SK-N-SH treated with all-trans-retinoic acid at 6 μM for 48 hours (cell line): Measurements from ENCODE around the gene ISL1.

Source experiments
- ATAC-seq: fragments of 200-7000 bp; cut with Tn5 transposase; 3 replicates; pipeline ENCODE4 v1.9.1; 2020; ENCODE audit warnings: mild to moderate bottlenecking, moderate library complexity
- ARNTL ChIP-seq: fragments of 450-650 bp; formaldehyde crosslinking; IDR thresholded peaks from 2 replicates; pipeline ENCODE4 v1.5.0; 2020; ENCODE audit warnings: low read depth, mild to moderate bottlenecking, moderate library complexity, borderline replicate concordance
- BACH2 ChIP-seq: fragments of 250-450 bp; sonication (Bioruptor Pico); IDR thresholded peaks from 2 replicates; pipeline ENCODE4 v1.9.0; 2021; ENCODE audit warnings: mild to moderate bottlenecking, borderline replicate concordance
- CSDC2 ChIP-seq: fragments of 250-450 bp; sonication (Bioruptor Pico); IDR thresholded peaks from 2 replicates; pipeline ENCODE4 v1.5.0; 2020; ENCODE audit warnings: mild to moderate bottlenecking, moderate library complexity
- ISL1 ChIP-seq: fragments of 250-450 bp; sonication (Bioruptor Pico); IDR thresholded peaks from 2 replicates; pipeline ENCODE4 v2.1.2; 2022; ENCODE audit warnings: mild to moderate bottlenecking, moderate library complexity
- PPARA ChIP-seq: fragments of 250-450 bp; sonication (Bioruptor Pico); IDR thresholded peaks from 2 replicates; pipeline ENCODE4 v1.5.0; 2020; ENCODE audit warnings: mild to moderate bottlenecking, borderline replicate concordance
- RARB ChIP-seq: fragments of 250-450 bp; sonication (Bioruptor Pico); IDR thresholded peaks from 2 replicates; pipeline ENCODE4 v1.8.0; 2021; ENCODE audit warnings: mild to moderate bottlenecking, moderate library complexity
- SNAI2 ChIP-seq: fragments of 250-450 bp; sonication (Bioruptor Pico); IDR thresholded peaks from 2 replicates; pipeline ENCODE4 v1.5.0; 2020; ENCODE audit warnings: mild to moderate bottlenecking, moderate library complexity
- TOX ChIP-seq: fragments of 250-450 bp; sonication (Bioruptor Pico); IDR thresholded peaks from 2 replicates; pipeline ENCODE4 v1.8.0; 2021; ENCODE audit warnings: mild to moderate bottlenecking, moderate library complexity, borderline replicate concordance
- ZFP3 ChIP-seq: fragments of 250-450 bp; sonication (Bioruptor Pico); IDR thresholded peaks from 2 replicates; pipeline ENCODE4 v1.5.0; 2020; ENCODE audit warnings: mild to moderate bottlenecking, moderate library complexity
- ZNF565 ChIP-seq: fragments of 450-650 bp; formaldehyde crosslinking; conservative IDR thresholded peaks from 2 replicates; pipeline ENCODE4 v1.5.0; 2020; ENCODE audit warnings: low read depth, mild to moderate bottlenecking, moderate library complexity
- ZNF70 ChIP-seq: fragments of 450-650 bp; formaldehyde crosslinking; IDR thresholded peaks from 2 replicates; pipeline ENCODE4 v1.5.0; 2020; ENCODE audit warnings: mild to moderate bottlenecking, moderate library complexity
- ZNF8 ChIP-seq: fragments of 450-650 bp; formaldehyde crosslinking; IDR thresholded peaks from 2 replicates; pipeline ENCODE4 v1.5.0; 2020; ENCODE audit warnings: mild to moderate bottlenecking, moderate library complexity
- TF ChIP-seq, protein P1 (sequence below): fragments of 250-450 bp; sonication (Bioruptor Pico); IDR thresholded peaks from 2 replicates; pipeline ENCODE4 v1.5.0; 2020; ENCODE audit warnings: mild to moderate bottlenecking, moderate library complexity
- TF ChIP-seq, protein P2 (sequence below): fragments of 250-450 bp; sonication (Bioruptor Pico); IDR thresholded peaks from 2 replicates; pipeline ENCODE4 v1.5.1; 2020; ENCODE audit warnings: low read depth, mild to moderate bottlenecking, moderate library complexity
- TF ChIP-seq, protein P3 (sequence below): fragments of 250-450 bp; sonication (Bioruptor Pico); IDR thresholded peaks from 2 replicates; pipeline ENCODE4 v1.8.0; 2020; ENCODE audit warnings: mild to moderate bottlenecking, moderate library complexity, borderline replicate concordance
- TF ChIP-seq, protein P4 (sequence below): fragments of 250-450 bp; sonication (Bioruptor Pico); IDR thresholded peaks from 2 replicates; pipeline ENCODE4 v1.5.1; 2021; ENCODE audit warnings: mild to moderate bottlenecking, moderate library complexity

ISL1 gene

DNA sequence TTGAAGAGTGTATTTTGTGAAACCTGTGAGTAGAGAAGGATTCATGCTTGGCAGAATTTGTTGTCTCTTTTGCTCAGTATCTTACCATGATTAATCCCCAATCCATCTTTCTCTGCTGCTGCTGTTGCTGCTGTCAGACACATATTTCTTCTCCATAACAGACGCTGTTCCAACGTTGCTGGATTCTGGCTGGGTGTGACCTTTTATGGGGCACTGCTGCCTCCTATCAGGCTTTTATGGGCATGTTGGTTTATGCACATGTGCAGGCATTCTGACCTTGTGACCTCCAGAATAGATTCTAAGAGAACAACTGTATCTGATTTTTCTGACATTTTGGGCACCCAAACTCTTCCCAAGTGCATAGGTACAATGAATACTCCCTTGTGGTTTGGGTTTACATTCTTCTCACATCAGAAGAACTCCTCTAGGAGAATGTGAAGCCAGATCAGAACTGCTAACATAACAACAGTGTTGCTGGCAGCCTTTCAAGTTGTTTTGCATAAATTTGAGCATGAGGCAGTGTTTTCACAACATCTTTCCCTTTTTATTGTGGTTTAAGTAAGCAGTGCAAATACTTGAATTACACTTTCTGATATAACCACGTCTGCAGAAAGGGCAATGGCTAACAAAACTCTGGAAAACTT lies 9.2 kb upstream of the ISL1 start:
- TF ChIP-seq ISL1, result no peak
- no peak for TF ChIP-seq ZFP3
- no peak for TF ChIP-seq ARNTL (CRISPR knock-in tag)
- 0 out of 2 replicates have a peak, but pooled peaks have one; percentile 52 for TF ChIP-seq ZNF565 (CRISPR knock-in tag)
- TF ChIP-seq ZNF70 (CRISPR knock-in tag), result 0 out of 2 replicates have a peak, but pooled peaks have one; percentile 10
- TF ChIP-seq, protein P1, sequence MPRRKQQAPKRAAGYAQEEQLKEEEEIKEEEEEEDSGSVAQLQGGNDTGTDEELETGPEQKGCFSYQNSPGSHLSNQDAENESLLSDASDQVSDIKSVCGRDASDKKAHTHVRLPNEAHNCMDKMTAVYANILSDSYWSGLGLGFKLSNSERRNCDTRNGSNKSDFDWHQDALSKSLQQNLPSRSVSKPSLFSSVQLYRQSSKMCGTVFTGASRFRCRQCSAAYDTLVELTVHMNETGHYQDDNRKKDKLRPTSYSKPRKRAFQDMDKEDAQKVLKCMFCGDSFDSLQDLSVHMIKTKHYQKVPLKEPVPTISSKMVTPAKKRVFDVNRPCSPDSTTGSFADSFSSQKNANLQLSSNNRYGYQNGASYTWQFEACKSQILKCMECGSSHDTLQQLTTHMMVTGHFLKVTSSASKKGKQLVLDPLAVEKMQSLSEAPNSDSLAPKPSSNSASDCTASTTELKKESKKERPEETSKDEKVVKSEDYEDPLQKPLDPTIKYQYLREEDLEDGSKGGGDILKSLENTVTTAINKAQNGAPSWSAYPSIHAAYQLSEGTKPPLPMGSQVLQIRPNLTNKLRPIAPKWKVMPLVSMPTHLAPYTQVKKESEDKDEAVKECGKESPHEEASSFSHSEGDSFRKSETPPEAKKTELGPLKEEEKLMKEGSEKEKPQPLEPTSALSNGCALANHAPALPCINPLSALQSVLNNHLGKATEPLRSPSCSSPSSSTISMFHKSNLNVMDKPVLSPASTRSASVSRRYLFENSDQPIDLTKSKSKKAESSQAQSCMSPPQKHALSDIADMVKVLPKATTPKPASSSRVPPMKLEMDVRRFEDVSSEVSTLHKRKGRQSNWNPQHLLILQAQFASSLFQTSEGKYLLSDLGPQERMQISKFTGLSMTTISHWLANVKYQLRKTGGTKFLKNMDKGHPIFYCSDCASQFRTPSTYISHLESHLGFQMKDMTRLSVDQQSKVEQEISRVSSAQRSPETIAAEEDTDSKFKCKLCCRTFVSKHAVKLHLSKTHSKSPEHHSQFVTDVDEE (CRISPR knock-in tag), result peak; percentile 60
- no peak for ATAC-seq

DNA sequence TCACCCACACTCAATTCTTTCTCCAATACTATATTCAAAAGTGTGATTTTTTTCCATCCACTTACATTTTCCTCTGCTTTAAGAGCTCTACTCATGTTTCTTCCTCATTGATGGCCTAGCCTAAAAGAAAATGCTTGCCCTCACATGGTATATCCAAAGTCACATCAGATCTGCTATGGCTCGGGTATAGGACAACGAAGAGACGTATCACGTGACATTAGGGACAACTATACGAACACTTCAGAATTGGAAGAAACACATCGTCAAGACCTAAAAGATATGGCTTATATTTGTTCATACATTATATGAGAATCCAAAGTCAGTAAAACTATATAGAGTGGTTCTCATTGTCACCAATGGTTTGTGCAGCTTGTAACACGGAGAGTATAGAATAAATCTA lies 8.2 kb upstream of the ISL1 start:
- no peak for ATAC-seq
- TF ChIP-seq BACH2 (CRISPR knock-in tag) (no peak), ZNF8 (CRISPR knock-in tag) (no peak), CSDC2 (CRISPR knock-in tag) (no peak)
- TF ChIP-seq, protein P2, sequence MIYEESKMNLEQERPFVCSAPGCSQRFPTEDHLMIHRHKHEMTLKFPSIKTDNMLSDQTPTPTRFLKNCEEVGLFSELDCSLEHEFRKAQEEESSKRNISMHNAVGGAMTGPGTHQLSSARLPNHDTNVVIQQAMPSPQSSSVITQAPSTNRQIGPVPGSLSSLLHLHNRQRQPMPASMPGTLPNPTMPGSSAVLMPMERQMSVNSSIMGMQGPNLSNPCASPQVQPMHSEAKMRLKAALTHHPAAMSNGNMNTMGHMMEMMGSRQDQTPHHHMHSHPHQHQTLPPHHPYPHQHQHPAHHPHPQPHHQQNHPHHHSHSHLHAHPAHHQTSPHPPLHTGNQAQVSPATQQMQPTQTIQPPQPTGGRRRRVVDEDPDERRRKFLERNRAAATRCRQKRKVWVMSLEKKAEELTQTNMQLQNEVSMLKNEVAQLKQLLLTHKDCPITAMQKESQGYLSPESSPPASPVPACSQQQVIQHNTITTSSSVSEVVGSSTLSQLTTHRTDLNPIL (CRISPR knock-in tag), result no peak

DNA sequence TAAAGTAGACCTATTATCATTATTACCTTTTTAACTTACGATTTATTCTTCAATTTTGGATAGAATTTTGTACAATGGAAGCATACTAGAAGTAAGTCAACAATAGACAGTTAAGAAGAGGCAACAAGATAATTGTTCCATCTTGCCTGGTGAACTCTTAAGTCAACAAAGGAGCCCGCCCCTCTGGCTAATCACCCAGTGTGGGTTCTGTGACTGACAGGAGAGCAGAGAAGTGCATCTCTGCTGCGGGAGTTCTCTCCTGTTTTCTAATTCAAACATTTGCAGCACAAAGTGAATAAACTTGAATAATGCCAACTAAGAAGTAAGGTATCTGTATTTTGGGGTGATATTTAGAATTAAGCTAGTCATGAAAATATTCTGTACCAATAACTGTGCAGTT lies 6.7 kb upstream of the ISL1 start:
- ATAC-seq, result no peak
- peak; percentile 87 for TF ChIP-seq ZFP3
- no peak for TF ChIP-seq RARB (CRISPR knock-in tag)
- TF ChIP-seq, all 23 proteins: peak for 1

DNA sequence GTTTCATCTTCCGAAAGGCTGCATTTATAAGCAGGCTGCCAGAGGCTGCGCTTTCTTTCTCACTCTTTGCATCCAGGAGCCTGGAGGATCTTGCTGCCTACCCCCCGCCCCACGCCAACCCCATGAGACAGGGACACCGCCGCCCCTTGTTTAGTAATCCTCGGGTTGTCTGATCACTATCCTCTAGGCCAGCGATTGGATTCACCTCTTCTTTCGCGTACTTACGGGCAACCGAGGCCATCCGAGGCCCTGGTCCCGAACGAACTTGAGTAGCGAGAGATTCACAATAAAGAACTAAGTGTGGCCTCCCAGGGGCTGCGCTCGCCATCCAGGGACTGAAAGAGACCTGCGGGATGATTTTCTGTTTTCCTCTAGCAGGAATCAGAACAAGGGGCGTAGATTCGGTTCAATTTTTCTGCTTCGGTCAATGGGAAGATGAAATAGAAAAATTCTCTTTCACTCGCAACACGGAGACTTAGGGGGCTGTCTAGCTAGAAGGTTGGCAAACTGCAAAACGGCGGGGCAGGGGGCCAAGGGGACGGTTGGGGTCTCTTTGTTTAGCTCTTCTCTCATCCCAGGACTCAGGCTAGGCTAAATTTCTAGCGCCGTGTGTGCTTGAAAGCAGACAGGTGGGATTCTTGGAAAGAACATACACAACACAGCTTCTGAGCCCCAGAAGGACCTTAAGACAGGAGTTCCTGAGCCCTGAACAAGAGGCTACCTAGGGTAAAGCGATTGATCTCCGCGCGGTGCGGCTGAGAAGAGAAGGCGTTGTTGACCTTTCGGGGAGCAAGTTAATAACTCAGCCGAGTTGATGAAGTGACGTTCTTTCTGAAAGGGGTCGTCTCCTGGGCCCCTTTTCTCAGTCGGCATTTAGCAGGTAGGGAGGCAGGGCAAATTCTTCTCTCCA lies 5.8 kb upstream of the ISL1 start:
- TF ChIP-seq TOX (CRISPR knock-in tag), result no peak
- TF ChIP-seq, protein P3, sequence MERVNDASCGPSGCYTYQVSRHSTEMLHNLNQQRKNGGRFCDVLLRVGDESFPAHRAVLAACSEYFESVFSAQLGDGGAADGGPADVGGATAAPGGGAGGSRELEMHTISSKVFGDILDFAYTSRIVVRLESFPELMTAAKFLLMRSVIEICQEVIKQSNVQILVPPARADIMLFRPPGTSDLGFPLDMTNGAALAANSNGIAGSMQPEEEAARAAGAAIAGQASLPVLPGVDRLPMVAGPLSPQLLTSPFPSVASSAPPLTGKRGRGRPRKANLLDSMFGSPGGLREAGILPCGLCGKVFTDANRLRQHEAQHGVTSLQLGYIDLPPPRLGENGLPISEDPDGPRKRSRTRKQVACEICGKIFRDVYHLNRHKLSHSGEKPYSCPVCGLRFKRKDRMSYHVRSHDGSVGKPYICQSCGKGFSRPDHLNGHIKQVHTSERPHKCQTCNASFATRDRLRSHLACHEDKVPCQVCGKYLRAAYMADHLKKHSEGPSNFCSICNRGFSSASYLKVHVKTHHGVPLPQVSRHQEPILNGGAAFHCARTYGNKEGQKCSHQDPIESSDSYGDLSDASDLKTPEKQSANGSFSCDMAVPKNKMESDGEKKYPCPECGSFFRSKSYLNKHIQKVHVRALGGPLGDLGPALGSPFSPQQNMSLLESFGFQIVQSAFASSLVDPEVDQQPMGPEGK (CRISPR knock-in tag), result no peak
- TF ChIP-seq ARNTL (CRISPR knock-in tag), result no peak
- no peak for TF ChIP-seq ISL1
- TF ChIP-seq RARB (CRISPR knock-in tag), result no peak
- no peak for TF ChIP-seq SNAI2
- TF ChIP-seq ZNF70 (CRISPR knock-in tag), result no peak
- TF ChIP-seq, protein P4, sequence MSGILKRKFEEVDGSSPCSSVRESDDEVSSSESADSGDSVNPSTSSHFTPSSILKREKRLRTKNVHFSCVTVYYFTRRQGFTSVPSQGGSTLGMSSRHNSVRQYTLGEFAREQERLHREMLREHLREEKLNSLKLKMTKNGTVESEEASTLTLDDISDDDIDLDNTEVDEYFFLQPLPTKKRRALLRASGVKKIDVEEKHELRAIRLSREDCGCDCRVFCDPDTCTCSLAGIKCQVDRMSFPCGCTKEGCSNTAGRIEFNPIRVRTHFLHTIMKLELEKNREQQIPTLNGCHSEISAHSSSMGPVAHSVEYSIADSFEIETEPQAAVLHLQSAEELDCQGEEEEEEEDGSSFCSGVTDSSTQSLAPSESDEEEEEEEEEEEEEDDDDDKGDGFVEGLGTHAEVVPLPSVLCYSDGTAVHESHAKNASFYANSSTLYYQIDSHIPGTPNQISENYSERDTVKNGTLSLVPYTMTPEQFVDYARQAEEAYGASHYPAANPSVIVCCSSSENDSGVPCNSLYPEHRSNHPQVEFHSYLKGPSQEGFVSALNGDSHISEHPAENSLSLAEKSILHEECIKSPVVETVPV, result no peak
- TF ChIP-seq ZNF565 (CRISPR knock-in tag), result no peak
- no peak for TF ChIP-seq PPARA (CRISPR knock-in tag)
- TF ChIP-seq, protein P2 (CRISPR knock-in tag), result no peak
- no peak for TF ChIP-seq CSDC2 (CRISPR knock-in tag)

More for the DNA sequence above, 5.8 kb upstream of the ISL1 start:
- ATAC-seq, result peak; percentile 3; the same call in 2 of the 3 replicates
